Astrocyte (in vitro differentiated cells and primary cell): ENCODE results near the gene FYCO1.

ENCODE experiments used
- EZH2 ChIP-seq: IDR thresholded peaks from 2 replicates; pipeline ENCODE4 v1.6.1; 2012; ENCODE audit warnings: mild to moderate bottlenecking, low read length, inconsistent platforms; ENCODE audit not compliant: insufficient read depth
- TF ChIP-seq, protein P1 (sequence below): IDR thresholded peaks from 2 replicates; pipeline ENCODE4 v1.5.1; 2011; ENCODE audit warnings: low read depth, mild to moderate bottlenecking, inconsistent platforms, low read length, moderate library complexity; ENCODE audit not compliant: insufficient read depth

DNA sequence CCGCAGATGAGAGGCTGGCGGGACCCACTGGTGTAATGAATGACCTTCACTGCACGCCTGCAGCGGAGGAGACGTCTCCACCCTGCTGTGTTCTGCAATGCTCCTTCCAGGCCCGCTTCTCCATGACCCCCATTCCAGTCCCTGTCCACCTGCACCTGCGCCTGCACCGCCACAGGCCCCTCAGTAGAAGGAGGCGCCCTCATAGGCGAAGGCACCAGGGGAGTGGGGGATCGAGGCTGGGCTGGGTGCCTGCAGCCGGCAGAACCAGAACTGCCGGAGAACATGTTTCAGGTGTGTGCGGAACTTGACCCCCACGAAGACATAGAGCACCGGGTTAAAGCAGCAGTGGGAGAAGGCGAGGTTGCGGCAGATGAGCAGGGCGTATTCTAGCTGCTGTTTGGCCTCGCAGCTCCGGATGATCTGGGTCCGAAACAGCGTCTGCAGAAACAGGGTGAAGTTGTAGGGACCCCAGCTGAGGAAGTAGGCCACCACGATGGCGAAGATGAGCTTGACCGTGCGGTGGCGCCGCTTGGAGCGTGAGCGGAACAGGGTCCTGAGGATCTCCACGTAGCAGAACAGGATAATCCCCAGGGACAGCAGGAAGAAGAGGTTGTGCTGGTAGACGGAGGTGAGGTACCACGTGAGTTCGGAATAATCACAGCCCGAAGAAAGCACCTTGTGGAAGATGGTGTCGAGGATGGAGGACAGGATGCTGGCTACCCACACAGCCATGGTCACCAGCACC is 25.3 kb upstream of the FYCO1 start:
- TF ChIP-seq, protein P1, sequence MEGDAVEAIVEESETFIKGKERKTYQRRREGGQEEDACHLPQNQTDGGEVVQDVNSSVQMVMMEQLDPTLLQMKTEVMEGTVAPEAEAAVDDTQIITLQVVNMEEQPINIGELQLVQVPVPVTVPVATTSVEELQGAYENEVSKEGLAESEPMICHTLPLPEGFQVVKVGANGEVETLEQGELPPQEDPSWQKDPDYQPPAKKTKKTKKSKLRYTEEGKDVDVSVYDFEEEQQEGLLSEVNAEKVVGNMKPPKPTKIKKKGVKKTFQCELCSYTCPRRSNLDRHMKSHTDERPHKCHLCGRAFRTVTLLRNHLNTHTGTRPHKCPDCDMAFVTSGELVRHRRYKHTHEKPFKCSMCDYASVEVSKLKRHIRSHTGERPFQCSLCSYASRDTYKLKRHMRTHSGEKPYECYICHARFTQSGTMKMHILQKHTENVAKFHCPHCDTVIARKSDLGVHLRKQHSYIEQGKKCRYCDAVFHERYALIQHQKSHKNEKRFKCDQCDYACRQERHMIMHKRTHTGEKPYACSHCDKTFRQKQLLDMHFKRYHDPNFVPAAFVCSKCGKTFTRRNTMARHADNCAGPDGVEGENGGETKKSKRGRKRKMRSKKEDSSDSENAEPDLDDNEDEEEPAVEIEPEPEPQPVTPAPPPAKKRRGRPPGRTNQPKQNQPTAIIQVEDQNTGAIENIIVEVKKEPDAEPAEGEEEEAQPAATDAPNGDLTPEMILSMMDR: no peak
- TF ChIP-seq EZH2: no peak
